Peyer's patch (tissue), 4 donors: ENCODE data around the gene TCAIM. TPM values are rescaled to one million over a fixed set of nuclear protein-coding genes. Genes with fewer than 3 reads are reported as not detected.

Experiments
- DNase-seq, 3 donors: peaks; one replicate each; pipeline ENCODE4 v3.0.0-alpha.2; 2017 to 2019
- H3K27ac ChIP-seq, 4 donors: fragments of 200-600 bp; sonication (generic); one replicate each; pipeline ENCODE4 v1.5.1; 2016 to 2019
- H3K27me3 ChIP-seq, 2 donors: fragments of 200-600 bp; sonication (generic); one replicate each; pipeline ENCODE4 v1.5.1; 2019
- H3K36me3 ChIP-seq, 3 donors: fragments of 200-600 bp; sonication (generic); one replicate each; pipeline ENCODE4 v1.5.1; 2016 to 2019
- H3K4me1 ChIP-seq, 4 donors: fragments of 200-600 bp; sonication (generic); one replicate each; pipeline ENCODE4 v1.5.1; 2016 to 2019
- H3K4me3 ChIP-seq, 4 donors: fragments of 200-600 bp; sonication (generic); 1 replicate in 3 of 4; 2 replicates in 1 of 4; pipeline ENCODE4 v1.5.1; 2016 to 2019; ENCODE audit warnings: mild to moderate bottlenecking in 1 of 4
- H3K9me3 ChIP-seq, 4 donors: fragments of 200-600 bp; sonication (generic); one replicate each; pipeline ENCODE4 v1.5.1; 2016 to 2019; ENCODE audit warnings: mild to moderate bottlenecking in 1 of 4
- CTCF ChIP-seq, 6 experiments: fragments of 450-650 bp in 4 of 6; fragments of 200-600 bp in 2 of 6; sonication (generic) in 1 of 6; IDR thresholded peaks; one replicate each; pipeline ENCODE4 v1.5.1; 2017 to 2019; ENCODE audit warnings: antibody characterized with exemption in 6 of 6, mild to moderate bottlenecking in 3 of 6, moderate library complexity in 1 of 6
- POLR2A ChIP-seq, 2 donors: fragments of 450-650 bp; IDR thresholded peaks; one replicate each; pipeline ENCODE4 v1.5.1; 2017; ENCODE audit warnings: antibody characterized with exemption in 2 of 2, mild to moderate bottlenecking in 2 of 2, moderate library complexity in 2 of 2
- total RNA-seq, 4 donors: library from RNA; depleted of rRNA; stranded (reverse); fragments of >200 nt; gene quantifications; one replicate each; pipeline ENCODE4 v1.1.0, GENCODE V29; 2016

The TCAIM gene
- total RNA-seq, 4 donors from 2014 or later, result 14.7 to 25.9 (median 17.8) TPM

- Histone ChIP-seq H3K4me3 (no peak overlapping the region), H3K4me1 (no peaks in the 10 kb centered on the region), H3K27me3 (no peaks in the 10 kb centered on the region), H3K36me3 (peaks cover 0 to 22% (median 0%) of the 10 kb centered on the region in 3 donors), H3K9me3 (no peaks in the 10 kb centered on the region), H3K27ac (no peak overlapping the region)
- no peak for TF ChIP-seq POLR2A (IDR thresholded peaks at IDR 0.05)
- TF ChIP-seq CTCF (IDR thresholded peaks at IDR 0.05), result no peak
- DNase-seq, result no peak
Observed at GRCh38 chr3:44398853-44399252, 60.3 kb downstream of the TCAIM start.

- Histone ChIP-seq H3K9me3 (no peaks in the 10 kb centered on the region), H3K36me3 (peaks cover 0 to 22% (median 0%) of the 10 kb centered on the region in 3 donors), H3K4me3 (no peak overlapping the region), H3K27me3 (no peaks in the 10 kb centered on the region), H3K27ac (no peak overlapping the region), H3K4me1 (no peaks in the 10 kb centered on the region)
- no peak for DNase-seq
- no peak for TF ChIP-seq CTCF (IDR thresholded peaks at IDR 0.05)
Observed at GRCh38 chr3:44400771-44401170, 62.2 kb downstream of the TCAIM start.

GRCh38 chr3:44402548-44402947 is 64.0 kb downstream of the TCAIM start:
- Histone ChIP-seq H3K36me3 (peaks cover 0 to 7% (median 0%) of the 10 kb centered on the region in 3 donors), H3K27ac (no peak overlapping the region), H3K9me3 (no peaks in the 10 kb centered on the region), H3K4me3 (no peak overlapping the region), H3K4me1 (no peaks in the 10 kb centered on the region), H3K27me3 (no peaks in the 10 kb centered on the region)
- no peak for DNase-seq
- TF ChIP-seq CTCF (IDR thresholded peaks at IDR 0.05) (no peak), POLR2A (IDR thresholded peaks at IDR 0.05) (no peak)

GRCh38 chr3:44409640-44410410 is 71.3 kb downstream of the TCAIM start:
- H3K4me1 ChIP-seq, result no peaks in the 10 kb centered on the region
- H3K27me3 ChIP-seq, result no peaks in the 10 kb centered on the region
- H3K4me3 ChIP-seq, result no peak overlapping the region
- H3K27ac ChIP-seq, result no peak overlapping the region
- TF ChIP-seq CTCF (IDR thresholded peaks at IDR 0.05) (no peak), POLR2A (IDR thresholded peaks at IDR 0.05) (no peak)
- H3K9me3 ChIP-seq, result no peaks in the 10 kb centered on the region
- DNase-seq, result no peak
- no peaks in the 10 kb centered on the region for H3K36me3 ChIP-seq

DNA sequence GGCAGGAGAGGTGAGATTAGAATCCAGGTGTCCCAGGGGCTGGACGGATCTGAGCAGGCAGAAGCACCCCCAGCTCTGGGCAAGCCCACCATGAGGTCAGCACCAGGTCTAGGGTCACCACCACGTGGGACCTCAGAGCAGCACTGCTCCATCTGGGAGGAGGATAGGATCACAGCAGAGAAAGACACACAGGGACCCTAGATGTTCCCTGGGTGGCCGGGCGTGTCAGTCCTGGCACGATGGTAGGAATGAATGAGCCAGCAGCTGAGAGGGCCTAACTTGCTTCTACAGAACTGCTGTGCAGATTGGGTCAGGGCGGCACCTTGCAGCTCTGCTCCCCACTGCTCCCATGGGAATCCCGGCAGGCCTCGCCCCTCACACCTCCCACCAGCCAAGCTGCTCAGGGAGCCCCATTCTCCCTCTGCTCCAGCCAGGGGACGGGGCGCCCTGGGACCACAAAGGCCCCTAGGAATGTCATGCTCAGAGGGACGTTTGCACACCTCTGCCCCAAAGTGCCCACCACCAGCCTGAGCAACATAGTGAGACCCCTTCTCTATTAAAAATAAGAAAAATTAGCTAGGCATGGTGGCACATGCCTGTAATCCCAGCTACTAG is 72.6 kb downstream of the TCAIM start:
- Histone ChIP-seq H3K36me3 (no peaks in the 10 kb centered on the region), H3K9me3 (no peaks in the 10 kb centered on the region), H3K4me3 (no peak overlapping the region), H3K27me3 (no peaks in the 10 kb centered on the region), H3K27ac (no peak overlapping the region), H3K4me1 (no peaks in the 10 kb centered on the region)
- TF ChIP-seq CTCF (IDR thresholded peaks at IDR 0.05) (no peak), POLR2A (IDR thresholded peaks at IDR 0.05) (no peak)
- DNase-seq, result no peak
